Stomach (tissue), 4 donors: ENCODE measurements around the gene HDGFL2.

ENCODE experiments used
- EP300 ChIP-seq: sonication (generic); formaldehyde crosslinking; IDR thresholded peaks from one replicate; pipeline ENCODE4 v1.6.1; 2017; ENCODE audit warnings: antibody characterized with exemption
- POLR2A ChIP-seq, 4 donors: fragments of 450-650 bp; IDR thresholded peaks; one replicate each; pipeline ENCODE4 v1.6.1; 2016; ENCODE audit warnings: antibody characterized with exemption in 4 of 4, control low read depth in 2 of 4, mild to moderate bottlenecking in 1 of 4, moderate library complexity in 1 of 4
- POLR2AphosphoS5 ChIP-seq, 3 donors: sonication (generic); formaldehyde crosslinking; IDR thresholded peaks; one replicate each; pipeline ENCODE4 v1.6.1; 2016; ENCODE audit warnings: antibody characterized with exemption in 3 of 3
- TF ChIP-seq, protein P1 (sequence below), 7 experiments: fragments of 450-650 bp in 4 of 7; fragments of 200-600 bp in 3 of 7; sonication (generic) in 3 of 7; IDR thresholded peaks; one replicate each; pipeline ENCODE4 v1.5.1; 2016 to 2019; ENCODE audit warnings: antibody characterized with exemption in 7 of 7, control low read depth in 2 of 7, mild to moderate bottlenecking in 1 of 7

DNA sequence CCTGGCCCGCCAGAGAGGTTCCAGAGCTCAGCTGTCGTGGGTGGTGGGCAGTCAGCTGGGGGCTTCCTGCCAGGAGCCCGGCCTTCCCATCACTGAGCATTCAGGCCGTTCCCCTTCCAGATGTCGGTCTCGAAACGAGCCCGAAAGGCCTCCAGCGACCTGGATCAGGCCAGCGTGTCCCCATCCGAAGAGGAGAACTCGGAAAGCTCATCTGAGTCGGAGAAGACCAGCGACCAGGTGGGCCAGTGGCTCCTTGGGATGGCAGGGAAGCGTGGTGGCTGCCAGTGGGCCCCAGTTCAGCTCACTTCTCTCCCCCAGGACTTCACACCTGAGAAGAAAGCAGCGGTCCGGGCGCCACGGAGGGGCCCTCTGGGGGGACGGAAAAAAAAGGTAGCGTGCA is 19.3 kb downstream of the HDGFL2 start:
- TF ChIP-seq, protein P1, sequence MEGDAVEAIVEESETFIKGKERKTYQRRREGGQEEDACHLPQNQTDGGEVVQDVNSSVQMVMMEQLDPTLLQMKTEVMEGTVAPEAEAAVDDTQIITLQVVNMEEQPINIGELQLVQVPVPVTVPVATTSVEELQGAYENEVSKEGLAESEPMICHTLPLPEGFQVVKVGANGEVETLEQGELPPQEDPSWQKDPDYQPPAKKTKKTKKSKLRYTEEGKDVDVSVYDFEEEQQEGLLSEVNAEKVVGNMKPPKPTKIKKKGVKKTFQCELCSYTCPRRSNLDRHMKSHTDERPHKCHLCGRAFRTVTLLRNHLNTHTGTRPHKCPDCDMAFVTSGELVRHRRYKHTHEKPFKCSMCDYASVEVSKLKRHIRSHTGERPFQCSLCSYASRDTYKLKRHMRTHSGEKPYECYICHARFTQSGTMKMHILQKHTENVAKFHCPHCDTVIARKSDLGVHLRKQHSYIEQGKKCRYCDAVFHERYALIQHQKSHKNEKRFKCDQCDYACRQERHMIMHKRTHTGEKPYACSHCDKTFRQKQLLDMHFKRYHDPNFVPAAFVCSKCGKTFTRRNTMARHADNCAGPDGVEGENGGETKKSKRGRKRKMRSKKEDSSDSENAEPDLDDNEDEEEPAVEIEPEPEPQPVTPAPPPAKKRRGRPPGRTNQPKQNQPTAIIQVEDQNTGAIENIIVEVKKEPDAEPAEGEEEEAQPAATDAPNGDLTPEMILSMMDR (IDR thresholded peaks at IDR 0.05): no peak
- TF ChIP-seq POLR2A (IDR thresholded peaks at IDR 0.05): no peak
- no peak for TF ChIP-seq POLR2AphosphoS5 (IDR thresholded peaks at IDR 0.05)
- TF ChIP-seq EP300: no peak
